ENCODE data around the gene MYRFL. TPM values are rescaled to one million over a fixed set of nuclear protein-coding genes. Genes with fewer than 3 reads are reported as not detected.

Gene MYRFL
- total RNA-seq, 1 donor from 2014 or later = 0.20 TPM

DNA sequence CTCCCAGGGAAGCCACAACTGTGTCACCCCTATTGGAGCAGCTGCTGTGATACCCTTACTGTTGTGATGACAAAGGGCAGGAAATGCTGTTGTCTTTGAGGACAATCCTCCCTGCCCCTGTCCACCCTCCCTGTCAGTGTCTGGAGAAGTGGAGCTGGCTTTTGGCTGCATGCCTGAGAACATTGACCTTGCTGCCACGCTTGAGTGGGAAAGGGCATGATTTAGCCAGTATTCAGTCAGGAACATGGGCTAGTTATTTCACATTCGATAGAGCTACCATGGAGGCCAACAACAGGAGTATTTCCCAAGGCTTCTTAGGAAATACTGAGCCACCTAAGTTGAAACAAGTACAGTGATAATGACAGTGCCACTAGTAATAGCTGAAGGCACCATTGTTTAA is 59.4 kb downstream of the MYRFL start:
- Histone ChIP-seq H3K27ac (ENCODE audit: low read depth, low read length) (no peak overlapping the region), H3K9ac (ENCODE audit: low read length) (no peak overlapping the region), H4K20me1 (ENCODE audit: insufficient read depth, low read length) (no peaks in the 10 kb centered on the region), H3K27me3 (ENCODE audit: insufficient read depth, low read length) (no peaks in the 10 kb centered on the region), H3K9me3 (ENCODE audit: insufficient read depth, low read depth, low read length) (no peaks in the 10 kb centered on the region), H3K79me2 (ENCODE audit: insufficient read depth, low read length) (no peaks in the 10 kb centered on the region), H2AFZ (ENCODE audit: low read depth, low read length) (no peak overlapping the region), H3K36me3 (ENCODE audit: insufficient read depth, low read length) (no peaks in the 10 kb centered on the region), H3K4me2 (ENCODE audit: low read length) (no peak overlapping the region), H3K4me3 (ENCODE audit: insufficient read depth, low read depth, low read length) (no peak overlapping the region), H3K4me1 (ENCODE audit: insufficient read depth, low read length) (no peaks in the 10 kb centered on the region)
- H3K36me3 Mint-ChIP-seq (ENCODE audit: low read depth, unreplicated experiment) = no peaks in the 10 kb centered on the region
- FAIRE-seq = no peak
- TF ChIP-seq EZH2 (IDR thresholded peaks at IDR 0.05; ENCODE audit: insufficient read depth, low read length) = no peak
- DNase-seq (ENCODE audit: low read depth) = no peak
- no peak overlapping the region for H3K4me3 Mint-ChIP-seq (ENCODE audit: unreplicated experiment)
- H3K27me3 Mint-ChIP-seq (ENCODE audit: low read depth, unreplicated experiment) = peaks cover 2% of the 10 kb centered on the region
- peaks cover 1% of the 10 kb centered on the region for H3K9me3 Mint-ChIP-seq (ENCODE audit: unreplicated experiment)
- peaks cover 4% of the 10 kb centered on the region for H3K4me1 Mint-ChIP-seq (ENCODE audit: low read depth, unreplicated experiment)
- no peak overlapping the region for H3K27ac Mint-ChIP-seq (ENCODE audit: unreplicated experiment)

DNA sequence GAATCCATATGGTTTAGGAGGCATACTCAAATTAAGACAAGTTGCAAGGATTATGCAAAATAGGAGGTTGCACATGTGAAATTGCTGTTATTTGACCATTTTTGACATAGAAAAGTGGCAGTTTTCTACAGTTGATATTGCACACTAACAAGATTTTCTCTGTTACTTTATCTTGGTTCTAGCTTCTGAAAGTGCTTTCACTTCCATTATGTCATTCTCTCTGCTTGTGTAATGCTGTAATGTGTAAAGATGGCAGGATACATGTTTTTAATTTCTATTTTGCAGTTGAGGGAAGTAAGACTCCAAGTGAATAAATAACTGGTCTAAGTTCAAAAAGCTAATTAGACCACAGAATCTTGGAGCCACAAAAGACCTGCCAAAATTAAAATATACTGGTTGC is 60.6 kb downstream of the MYRFL start:
- Mint-ChIP-seq H3K27me3 (ENCODE audit: low read depth, unreplicated experiment) (no peaks in the 10 kb centered on the region), H3K9me3 (ENCODE audit: unreplicated experiment) (peaks cover 1% of the 10 kb centered on the region), H3K36me3 (ENCODE audit: low read depth, unreplicated experiment) (no peaks in the 10 kb centered on the region), H3K27ac (ENCODE audit: unreplicated experiment) (no peak overlapping the region), H3K4me3 (ENCODE audit: unreplicated experiment) (no peak overlapping the region), H3K4me1 (ENCODE audit: low read depth, unreplicated experiment) (no peaks in the 10 kb centered on the region)
- Histone ChIP-seq H3K4me3 (ENCODE audit: insufficient read depth, low read depth, low read length) (no peak overlapping the region), H3K27ac (ENCODE audit: low read depth, low read length) (no peak overlapping the region), H3K27me3 (ENCODE audit: insufficient read depth, low read length) (no peaks in the 10 kb centered on the region), H3K79me2 (ENCODE audit: insufficient read depth, low read length) (no peaks in the 10 kb centered on the region), H4K20me1 (ENCODE audit: insufficient read depth, low read length) (no peaks in the 10 kb centered on the region), H2AFZ (ENCODE audit: low read depth, low read length) (no peak overlapping the region), H3K9ac (ENCODE audit: low read length) (no peak overlapping the region), H3K9me3 (ENCODE audit: insufficient read depth, low read depth, low read length) (no peaks in the 10 kb centered on the region), H3K4me2 (ENCODE audit: low read length) (no peak overlapping the region), H3K36me3 (ENCODE audit: insufficient read depth, low read length) (no peaks in the 10 kb centered on the region), H3K4me1 (ENCODE audit: insufficient read depth, low read length) (no peaks in the 10 kb centered on the region)
- TF ChIP-seq, protein P1, sequence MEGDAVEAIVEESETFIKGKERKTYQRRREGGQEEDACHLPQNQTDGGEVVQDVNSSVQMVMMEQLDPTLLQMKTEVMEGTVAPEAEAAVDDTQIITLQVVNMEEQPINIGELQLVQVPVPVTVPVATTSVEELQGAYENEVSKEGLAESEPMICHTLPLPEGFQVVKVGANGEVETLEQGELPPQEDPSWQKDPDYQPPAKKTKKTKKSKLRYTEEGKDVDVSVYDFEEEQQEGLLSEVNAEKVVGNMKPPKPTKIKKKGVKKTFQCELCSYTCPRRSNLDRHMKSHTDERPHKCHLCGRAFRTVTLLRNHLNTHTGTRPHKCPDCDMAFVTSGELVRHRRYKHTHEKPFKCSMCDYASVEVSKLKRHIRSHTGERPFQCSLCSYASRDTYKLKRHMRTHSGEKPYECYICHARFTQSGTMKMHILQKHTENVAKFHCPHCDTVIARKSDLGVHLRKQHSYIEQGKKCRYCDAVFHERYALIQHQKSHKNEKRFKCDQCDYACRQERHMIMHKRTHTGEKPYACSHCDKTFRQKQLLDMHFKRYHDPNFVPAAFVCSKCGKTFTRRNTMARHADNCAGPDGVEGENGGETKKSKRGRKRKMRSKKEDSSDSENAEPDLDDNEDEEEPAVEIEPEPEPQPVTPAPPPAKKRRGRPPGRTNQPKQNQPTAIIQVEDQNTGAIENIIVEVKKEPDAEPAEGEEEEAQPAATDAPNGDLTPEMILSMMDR (IDR thresholded peaks at IDR 0.05; ENCODE audit: insufficient read depth, low read depth, low read length) = no peak
- TF ChIP-seq EZH2 (IDR thresholded peaks at IDR 0.05; ENCODE audit: insufficient read depth, low read length) = no peak
- DNase-seq (ENCODE audit: low read depth) (no peak), FAIRE-seq (no peak)

DNA sequence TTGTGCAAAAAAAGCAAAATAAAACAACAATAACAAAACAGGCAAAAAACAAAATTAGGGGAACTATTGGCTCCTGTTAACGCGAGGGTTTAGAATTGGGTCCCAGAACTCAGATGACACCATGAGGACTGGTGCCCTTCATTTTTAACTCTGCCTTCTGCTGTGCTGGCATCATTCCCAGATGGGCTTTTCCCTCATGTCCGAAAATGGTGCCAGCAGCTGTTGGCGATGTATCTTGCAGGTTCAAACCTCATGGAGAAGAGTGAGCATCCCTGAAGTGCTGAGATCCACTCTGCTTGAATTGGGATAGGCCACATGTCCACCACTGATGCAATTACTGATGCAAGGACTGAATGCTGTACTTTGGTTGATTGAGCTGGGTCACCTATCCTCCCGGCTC is 61.1 kb downstream of the MYRFL start:
- Histone ChIP-seq H3K36me3 (ENCODE audit: insufficient read depth, low read length) (no peaks in the 10 kb centered on the region), H3K27ac (ENCODE audit: low read depth, low read length) (no peak overlapping the region), H3K4me2 (ENCODE audit: low read length) (no peak overlapping the region), H3K27me3 (ENCODE audit: insufficient read depth, low read length) (no peaks in the 10 kb centered on the region), H3K9me3 (ENCODE audit: insufficient read depth, low read depth, low read length) (no peaks in the 10 kb centered on the region), H2AFZ (ENCODE audit: low read depth, low read length) (no peak overlapping the region), H3K79me2 (ENCODE audit: insufficient read depth, low read length) (no peaks in the 10 kb centered on the region), H3K4me1 (ENCODE audit: insufficient read depth, low read length) (no peaks in the 10 kb centered on the region), H3K9ac (ENCODE audit: low read length) (no peak overlapping the region), H4K20me1 (ENCODE audit: insufficient read depth, low read length) (no peaks in the 10 kb centered on the region), H3K4me3 (ENCODE audit: insufficient read depth, low read depth, low read length) (no peak overlapping the region)
- H3K27me3 Mint-ChIP-seq (ENCODE audit: low read depth, unreplicated experiment) = no peaks in the 10 kb centered on the region
- no peaks in the 10 kb centered on the region for H3K4me1 Mint-ChIP-seq (ENCODE audit: low read depth, unreplicated experiment)
- DNase-seq (ENCODE audit: low read depth) (no peak), FAIRE-seq (no peak)
- H3K27ac Mint-ChIP-seq (ENCODE audit: unreplicated experiment) = no peak overlapping the region
- TF ChIP-seq, protein P1 (IDR thresholded peaks at IDR 0.05; ENCODE audit: insufficient read depth, low read depth, low read length) = no peak
- TF ChIP-seq EZH2 (IDR thresholded peaks at IDR 0.05; ENCODE audit: insufficient read depth, low read length) = no peak
- peaks cover 1% of the 10 kb centered on the region for H3K9me3 Mint-ChIP-seq (ENCODE audit: unreplicated experiment)
- H3K4me3 Mint-ChIP-seq (ENCODE audit: unreplicated experiment) = no peak overlapping the region
- no peaks in the 10 kb centered on the region for H3K36me3 Mint-ChIP-seq (ENCODE audit: low read depth, unreplicated experiment)

Data from astrocyte (in vitro differentiated cells and primary cell).